Brain microvascular endothelial cell (primary cell): ENCODE results near the gene TEX26.
A peak's percentile ranks its signal among the peaks of the same experiment; 100 is the strongest.

ENCODE experiments used
- DNase-seq: peaks from one replicate; pipeline ENCODE4 v3.0.0-alpha.2; 2020
- H3K27ac ChIP-seq: fragments of 250-450 bp; sonication (Bioruptor Pico); 2 replicates; pipeline ENCODE4 v1.5.1; 2020; ENCODE audit warnings: mild to moderate bottlenecking, moderate library complexity
- H3K27me3 ChIP-seq: fragments of 250-450 bp; sonication (Bioruptor Pico); replicated peaks from 2 replicates; pipeline ENCODE4 v1.5.1; 2020; ENCODE audit warnings: mild to moderate bottlenecking
- H3K36me3 ChIP-seq: fragments of 250-450 bp; sonication (Bioruptor Pico); replicated peaks from 2 replicates; pipeline ENCODE4 v1.5.1; 2020; ENCODE audit warnings: mild to moderate bottlenecking
- H3K4me3 ChIP-seq: 2 replicates; pipeline ENCODE4 v1.5.1; 2011; ENCODE audit warnings: low read depth, mild to moderate bottlenecking, control low read depth, low read length, moderate library complexity
- CTCF ChIP-seq: IDR thresholded peaks from 2 replicates; pipeline ENCODE4 v1.5.1; 2011; ENCODE audit warnings: low read depth, mild to moderate bottlenecking, moderate library complexity, low read length, control low read depth, inconsistent platforms; ENCODE audit errors: missing control alignments
- in situ Hi-C: cut with HindIII; loops from 2 replicates; pipeline ENCODE4 v1.10.0; 2017; ENCODE audit warnings: low sequenced_read_pairs, low pct_ligation_motif_present

Gene TEX26

GRCh38 chr13:30895773-30896172 lies 36.7 kb upstream of the TEX26 start:
- Histone ChIP-seq H3K27ac (peak overlapping the region; percentile 97), H3K4me3 (no peak overlapping the region), H3K27me3 (no peaks in the 10 kb centered on the region), H3K36me3 (no peaks in the 10 kb centered on the region)
- DNase-seq: peak; percentile 87
- in situ Hi-C loops: no loop called here
- peak; percentile 9 for TF ChIP-seq CTCF

GRCh38 chr13:30898070-30898469 lies 34.4 kb upstream of the TEX26 start:
- in situ Hi-C loops: no loop called here
- no peak for TF ChIP-seq CTCF
- H3K27me3 ChIP-seq: no peaks in the 10 kb centered on the region
- no peak for DNase-seq
- H3K4me3 ChIP-seq: no peak overlapping the region
- H3K27ac ChIP-seq: peak overlapping the region; percentile 97
- no peaks in the 10 kb centered on the region for H3K36me3 ChIP-seq

- peak; percentile 10 for TF ChIP-seq CTCF
- Histone ChIP-seq H3K4me3 (no peak overlapping the region), H3K36me3 (no peaks in the 10 kb centered on the region), H3K27ac (peak overlapping the region; percentile 97), H3K27me3 (no peaks in the 10 kb centered on the region)
- DNase-seq: peak; percentile 99
- in situ Hi-C loops: no loop called here
Measured at GRCh38 chr13:30898678-30899241, 33.7 kb upstream of the TEX26 start.

- no peak for DNase-seq
- Histone ChIP-seq H3K4me3 (no peak overlapping the region), H3K27me3 (no peaks in the 10 kb centered on the region), H3K36me3 (no peaks in the 10 kb centered on the region), H3K27ac (peak overlapping the region; percentile 97)
- in situ Hi-C loops: no loop called here
- TF ChIP-seq CTCF: no peak
Measured at GRCh38 chr13:30900436-30900835, 32.0 kb upstream of the TEX26 start.

GRCh38 chr13:30900952-30901749 lies 31.3 kb upstream of the TEX26 start:
- no peak overlapping the region for H3K27ac ChIP-seq
- TF ChIP-seq CTCF: no peak
- H3K27me3 ChIP-seq: no peaks in the 10 kb centered on the region
- no peaks in the 10 kb centered on the region for H3K36me3 ChIP-seq
- H3K4me3 ChIP-seq: no peak overlapping the region
- in situ Hi-C loops: no loop called here
- no peak for DNase-seq
